ENCODE data around the gene TRIM63. TPM values are rescaled to one million over a fixed set of nuclear protein-coding genes. Genes with fewer than 3 reads are reported as not detected.
A peak's percentile ranks its signal among the peaks of the same experiment; 100 is the strongest.
"Not testable (repeated sequence)": the region's sequence is repeated elsewhere in the genome, so short reads cannot be mapped to it uniquely, and the experiment has no call there.

The TRIM63 gene
- 100 to 1,000 TPM; 101 to 219 TPM for total RNA-seq
- long read RNA-seq, transcript TRIM63-201 (9 exons, 1,770 nt): major isoform, 32 of 49 reads
- long read RNA-seq, partial matches to known transcripts: 7 of 49 reads
- long read RNA-seq, other reads (novel, unspliced or antisense): 10 of 49 reads

- DNase-seq (peak; percentile 55), ATAC-seq (peak; percentile 67 to 81)
- intact Hi-C loops (cut with DNase I): loop anchor here in 1 of 2 donors (2.0 kb wide), 1 partner anchor 27 kb away; no protein-coding TSS in a partner anchor
Observed at GRCh38 chr1:26067432-26067911, at the start of gene TRIM63. TSS of gene TRIM63 (minus strand) at chr1:26067630. CDS start at chr1:26067494, 136 bp downstream.

GRCh38 chr1:26114165-26114927, 46.9 kb upstream of the TRIM63 start:
- DNase-seq (no peak), ATAC-seq (no peak)
- intact Hi-C loops (cut with DNase I): loop anchor here in 1 of 2 donors (10.0 kb wide), 1 partner anchor 120 kb away; the partner anchor contains the start of gene CEP85

- DNase-seq: no peak
- ATAC-seq: peak in 1 of 2 donors; percentile 5
- intact Hi-C loops (cut with DNase I): loop anchor here in 1 of 2 donors (10.0 kb wide), 1 partner anchor 122 kb away; the partner anchor contains the start of gene CEP85
Observed at GRCh38 chr1:26112407-26112775, 45.0 kb upstream of the TRIM63 start.

GRCh38 chr1:26111530-26112406, 44.3 kb upstream of the TRIM63 start, which contains the start of gene PDIK1L:
TSS of gene PDIK1L (plus strand) at chr1:26111824. CDS start at chr1:26114309, 2,485 bp downstream.
- ATAC-seq (peak; percentile 94 to 96), DNase-seq (peak; percentile 93)
- intact Hi-C loops (cut with DNase I): loop anchor here in 1 of 2 donors (10.0 kb wide), 1 partner anchor 123 kb away; the partner anchor contains the start of gene CEP85

GRCh38 chr1:26110731-26111529, 43.5 kb upstream of the TRIM63 start:
- DNase-seq (peak; percentile 84), ATAC-seq (peak; percentile 64 to 75)
- intact Hi-C loops (cut with DNase I): loop anchor here in 1 of 2 donors (10.0 kb wide), 1 partner anchor 124 kb away; the partner anchor contains the start of gene CEP85

GRCh38 chr1:26109229-26110164, 42.1 kb upstream of the TRIM63 start:
- no peak for ATAC-seq
- intact Hi-C loops (cut with DNase I): loop anchor here in 1 of 2 donors (5.0 to 10.0 kb wide), 2 partner anchors 38 to 125 kb away; partner anchors contain the start of gene CEP85
- no peak for DNase-seq

GRCh38 chr1:26105226-26105548, 37.8 kb upstream of the TRIM63 start:
- intact Hi-C loops (cut with DNase I): loop anchor here (1.0 to 5.0 kb wide), 4 partner anchors 40 to 216 kb away; no protein-coding TSS in a partner anchor
- not testable (repeated sequence) for ATAC-seq, DNase-seq

- ATAC-seq (no peak), DNase-seq (no peak)
- intact Hi-C loops (cut with DNase I): loop anchor here in 1 of 2 donors (5.0 kb wide), 1 partner anchor 65 kb away; no protein-coding TSS in a partner anchor
Observed at GRCh38 chr1:26102526-26102925, 35.1 kb upstream of the TRIM63 start.

GRCh38 chr1:26102119-26102518, 34.7 kb upstream of the TRIM63 start:
- intact Hi-C loops (cut with DNase I): loop anchor here in 1 of 2 donors (5.0 kb wide), 1 partner anchor 65 kb away; no protein-coding TSS in a partner anchor
- no peak for ATAC-seq
- no peak for DNase-seq

- DNase-seq (peak; percentile 33), ATAC-seq (peak in 1 of 2 donors; percentile 53)
- intact Hi-C loops (cut with DNase I): loop anchor here in 1 of 2 donors (5.0 kb wide), 1 partner anchor 63 kb away; no protein-coding TSS in a partner anchor
Observed at GRCh38 chr1:26100204-26100603, 32.8 kb upstream of the TRIM63 start.

GRCh38 chr1:26099780-26100179, 32.4 kb upstream of the TRIM63 start:
- DNase-seq (no peak), ATAC-seq (no peak)
- intact Hi-C loops (cut with DNase I): loop anchor here in 1 of 2 donors (5.0 kb wide), 1 partner anchor 62 kb away; no protein-coding TSS in a partner anchor

GRCh38 chr1:26098602-26099001, 31.2 kb upstream of the TRIM63 start:
- intact Hi-C loops (cut with DNase I): no loop called here
- DNase-seq (no peak), ATAC-seq (no peak)

- intact Hi-C loops (cut with DNase I): no loop called here
- ATAC-seq (no peak), DNase-seq (no peak)
Observed at GRCh38 chr1:26097696-26098095, 30.3 kb upstream of the TRIM63 start.

- ATAC-seq: no peak
- intact Hi-C loops (cut with DNase I): no loop called here
- DNase-seq: no peak
Observed at GRCh38 chr1:26096471-26096870, 29.0 kb upstream of the TRIM63 start.

- ATAC-seq: peak; percentile 81
- peak; percentile 79 for DNase-seq
- intact Hi-C loops (cut with DNase I): loop anchor here in 1 of 2 donors (2.0 kb wide), 1 partner anchor 28 kb away; the partner anchor contains the start of gene TRIM63
Observed at GRCh38 chr1:26094677-26095383, 27.4 kb upstream of the TRIM63 start.

- DNase-seq (peak; percentile 64), ATAC-seq (peak; percentile 87 to 95)
- intact Hi-C loops (cut with DNase I): loop anchor here in 1 of 2 donors (2.0 kb wide), 1 partner anchor 27 kb away; the partner anchor contains the start of gene TRIM63
Observed at GRCh38 chr1:26094076-26094669, 26.7 kb upstream of the TRIM63 start.

Measured in left cardiac atrium (tissue), 4 donors.